LNCaP clone FGC (cell line): ENCODE measurements around the gene MRS2.

Experiments
- DNase-seq: peaks from one replicate; pipeline ENCODE4 v3.0.0-alpha.2; 2011; ENCODE audit warnings: low read depth
- H3K4me3 ChIP-seq: 2 replicates; pipeline ENCODE4 v1.5.1; 2011; ENCODE audit warnings: mild to moderate bottlenecking, low read depth, low read length, control low read depth
- CTCF ChIP-seq: IDR thresholded peaks from 2 replicates; pipeline ENCODE4 v1.5.1; 2012; ENCODE audit warnings: mild to moderate bottlenecking; ENCODE audit not compliant: control insufficient read depth, insufficient read depth; ENCODE audit errors: extremely low read depth

MRS2 gene

GRCh38 chr6:24426729-24427446 lies 24.2 kb downstream of the MRS2 start:
- DNase-seq = no peak
- H3K4me3 ChIP-seq = no peak overlapping the region
- TF ChIP-seq CTCF = no peak

GRCh38 chr6:24428615-24429014 lies 25.9 kb downstream of the MRS2 start:
- no peak for DNase-seq
- no peak for TF ChIP-seq CTCF
- H3K4me3 ChIP-seq = no peak overlapping the region

GRCh38 chr6:24429146-24429545 lies 26.4 kb downstream of the MRS2 start:
- no peak for DNase-seq
- no peak for TF ChIP-seq CTCF
- no peak overlapping the region for H3K4me3 ChIP-seq

- H3K4me3 ChIP-seq = no peak overlapping the region
- DNase-seq = no peak
- no peak for TF ChIP-seq CTCF
Measured at GRCh38 chr6:24430086-24430485, 27.4 kb downstream of the MRS2 start.

GRCh38 chr6:24431045-24431451 lies 28.3 kb downstream of the MRS2 start:
- TF ChIP-seq CTCF = peak; percentile 56
- DNase-seq = peak; percentile 23
- H3K4me3 ChIP-seq = no peak overlapping the region

- no peak for DNase-seq
- H3K4me3 ChIP-seq = no peak overlapping the region
- no peak for TF ChIP-seq CTCF
Measured at GRCh38 chr6:24432611-24433010, 29.9 kb downstream of the MRS2 start.

- H3K4me3 ChIP-seq = no peak overlapping the region
- TF ChIP-seq CTCF = no peak
- no peak for DNase-seq
Measured at GRCh38 chr6:24436979-24437378, 34.2 kb downstream of the MRS2 start.
